HG03442 (cell line): ENCODE measurements around the gene KIAA1217.

Experiments used
- ATAC-seq: cut with Tn5 transposase; IDR thresholded peaks from one replicate; pipeline ENCODE4 v1.9.1; 2021; ENCODE audit warnings: mild to moderate bottlenecking, moderate library complexity; ENCODE audit not compliant: unreplicated experiment

KIAA1217 gene

GRCh38 chr10:24394461-24395190 lies 185.7 kb downstream of the KIAA1217 start:
- ATAC-seq = peak; percentile 76

- ATAC-seq = no peak
Observed at GRCh38 chr10:24396396-24396795, 187.5 kb downstream of the KIAA1217 start.

GRCh38 chr10:24397662-24398061 lies 188.7 kb downstream of the KIAA1217 start:
- no peak for ATAC-seq

- no peak for ATAC-seq
Observed at GRCh38 chr10:24404567-24404966, 195.6 kb downstream of the KIAA1217 start.

GRCh38 chr10:24405635-24406034 lies 196.7 kb downstream of the KIAA1217 start:
- ATAC-seq = no peak

GRCh38 chr10:24406809-24407483 lies 198.0 kb downstream of the KIAA1217 start:
- ATAC-seq = no peak

- no peak for ATAC-seq
Observed at GRCh38 chr10:24407928-24408327, 199.0 kb downstream of the KIAA1217 start.

- no peak for ATAC-seq
Observed at GRCh38 chr10:24408365-24408764, 199.4 kb downstream of the KIAA1217 start.

GRCh38 chr10:24414597-24414996 lies 205.7 kb downstream of the KIAA1217 start:
- ATAC-seq = no peak

GRCh38 chr10:24415455-24416125 lies 206.7 kb downstream of the KIAA1217 start:
- ATAC-seq = no peak

GRCh38 chr10:24416248-24416647 lies 207.3 kb downstream of the KIAA1217 start:
- no peak for ATAC-seq

- ATAC-seq = no peak
Observed at GRCh38 chr10:24417053-24417452, 208.1 kb downstream of the KIAA1217 start.

- ATAC-seq = no peak
Observed at GRCh38 chr10:24418532-24418931, 209.6 kb downstream of the KIAA1217 start.

GRCh38 chr10:24419066-24419465 lies 210.1 kb downstream of the KIAA1217 start:
- ATAC-seq = no peak

- peak; percentile 63 for ATAC-seq
Observed at GRCh38 chr10:24425151-24425550, 216.2 kb downstream of the KIAA1217 start.

GRCh38 chr10:24427678-24428409 lies 218.9 kb downstream of the KIAA1217 start:
- ATAC-seq = no peak

GRCh38 chr10:24428410-24428782 lies 219.5 kb downstream of the KIAA1217 start:
- ATAC-seq = no peak

GRCh38 chr10:24430591-24430990 lies 221.7 kb downstream of the KIAA1217 start:
- ATAC-seq = no peak

- peak; percentile 73 for ATAC-seq
Observed at GRCh38 chr10:24432478-24433416, 223.8 kb downstream of the KIAA1217 start.

- no peak for ATAC-seq
Observed at GRCh38 chr10:24433705-24434104, 224.8 kb downstream of the KIAA1217 start.
